NT2/D1 (cell line): Measurements from ENCODE around the gene GFOD1.

ENCODE experiments used
- DNase-seq: peaks from one replicate; pipeline ENCODE4 v3.0.0-alpha.2; 2011; ENCODE audit warnings: low read depth, low spot score
- H3K27me3 ChIP-seq: 2 replicates; pipeline ENCODE4 v1.6.0; 2011; ENCODE audit warnings: mild to moderate bottlenecking; ENCODE audit not compliant: insufficient read length, insufficient read depth
- H3K36me3 ChIP-seq: 2 replicates; pipeline ENCODE4 v1.6.1; 2011; ENCODE audit warnings: mild to moderate bottlenecking, low read length, mixed read lengths; ENCODE audit not compliant: insufficient read depth, insufficient read length
- H3K4me1 ChIP-seq: 2 replicates; pipeline ENCODE4 v1.5.1; 2011; ENCODE audit not compliant: insufficient read depth, insufficient read length
- H3K4me3 ChIP-seq: 2 replicates; pipeline ENCODE4 v1.5.1; 2011; ENCODE audit warnings: low read depth; ENCODE audit not compliant: insufficient read length
- H3K9ac ChIP-seq: 2 replicates; pipeline ENCODE4 v1.6.0; 2011; ENCODE audit warnings: low read depth; ENCODE audit not compliant: insufficient read length
- H3K9me3 ChIP-seq: 2 replicates; pipeline ENCODE4 v1.5.1; 2011; ENCODE audit warnings: mild to moderate bottlenecking, low read length; ENCODE audit not compliant: insufficient read depth
- SUZ12 ChIP-seq: IDR thresholded peaks from 2 replicates; pipeline ENCODE4 v1.6.1; 2011; ENCODE audit not compliant: insufficient read length, insufficient read depth; ENCODE audit errors: extremely low read depth
- YY1 ChIP-seq: IDR thresholded peaks from 2 replicates; pipeline ENCODE4 v1.6.1; 2011; ENCODE audit not compliant: insufficient read length, insufficient read depth
- ZNF274 ChIP-seq: IDR thresholded peaks from 2 replicates; pipeline ENCODE4 v1.6.1; 2011; ENCODE audit warnings: mild to moderate bottlenecking, low read depth, low read length

GFOD1 gene

DNA sequence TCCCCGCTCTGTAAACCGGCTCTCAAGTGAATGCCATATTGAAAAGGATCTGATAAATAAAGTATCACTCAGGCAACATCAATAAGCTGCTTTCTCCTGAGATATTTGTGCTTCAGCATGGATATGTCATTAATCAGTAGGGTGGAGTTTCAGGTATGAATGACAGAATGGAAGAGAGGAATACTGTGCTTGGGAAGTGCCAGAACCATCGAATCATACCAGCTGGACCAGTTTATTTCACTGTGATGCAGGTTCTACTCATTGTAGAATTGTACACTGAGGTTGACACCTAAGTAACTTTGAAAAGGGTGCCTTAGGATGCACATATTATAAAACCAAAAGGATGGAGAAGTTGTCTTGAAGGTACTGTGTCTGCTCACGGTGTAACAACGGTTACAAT lies 141.2 kb downstream of the GFOD1 start:
- H3K9ac ChIP-seq: no peak overlapping the region
- no peaks in the 10 kb centered on the region for H3K9me3 ChIP-seq
- H3K4me1 ChIP-seq: peaks cover 2% of the 10 kb centered on the region

DNA sequence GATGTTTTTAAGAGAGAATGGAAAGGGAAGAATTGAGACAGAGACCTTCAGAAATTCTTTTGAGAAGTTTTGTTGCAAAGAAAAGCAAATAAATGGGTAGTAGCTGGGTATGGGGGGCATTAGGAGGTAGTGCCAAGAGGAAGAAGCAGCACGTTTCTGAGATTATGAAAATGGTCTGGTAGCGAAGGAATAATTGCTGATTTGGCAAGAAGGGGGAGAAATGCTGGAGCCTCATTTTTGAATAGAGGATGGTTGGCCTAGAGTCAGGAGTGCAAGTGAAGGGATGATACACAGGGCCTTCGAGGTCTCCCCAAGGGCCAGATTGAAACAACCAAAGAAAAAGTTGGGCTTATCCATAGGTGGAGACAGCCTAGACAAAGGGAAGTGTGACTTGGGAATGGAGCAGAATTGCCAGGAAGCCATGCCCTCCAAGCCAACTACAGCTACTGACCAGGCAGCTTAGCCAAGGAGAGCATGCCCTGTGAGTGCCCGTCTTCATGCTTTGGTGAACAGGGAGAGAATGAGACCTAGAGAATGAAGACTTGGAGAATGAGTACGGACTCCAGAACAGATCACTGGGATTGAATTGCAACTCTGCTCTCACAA lies 144.9 kb downstream of the GFOD1 start:
- Histone ChIP-seq H3K9me3 (no peaks in the 10 kb centered on the region), H3K4me1 (no peaks in the 10 kb centered on the region)
- DNase-seq: no peak

More for the DNA sequence above, 141.2 kb downstream of the GFOD1 start:
- no peak for DNase-seq
- TF ChIP-seq SUZ12 (no peak), ZNF274 (no peak), YY1 (no peak)
- H3K27me3 ChIP-seq: no peaks in the 10 kb centered on the region
- H3K36me3 ChIP-seq: no peaks in the 10 kb centered on the region
- H3K4me3 ChIP-seq: no peak overlapping the region

DNA sequence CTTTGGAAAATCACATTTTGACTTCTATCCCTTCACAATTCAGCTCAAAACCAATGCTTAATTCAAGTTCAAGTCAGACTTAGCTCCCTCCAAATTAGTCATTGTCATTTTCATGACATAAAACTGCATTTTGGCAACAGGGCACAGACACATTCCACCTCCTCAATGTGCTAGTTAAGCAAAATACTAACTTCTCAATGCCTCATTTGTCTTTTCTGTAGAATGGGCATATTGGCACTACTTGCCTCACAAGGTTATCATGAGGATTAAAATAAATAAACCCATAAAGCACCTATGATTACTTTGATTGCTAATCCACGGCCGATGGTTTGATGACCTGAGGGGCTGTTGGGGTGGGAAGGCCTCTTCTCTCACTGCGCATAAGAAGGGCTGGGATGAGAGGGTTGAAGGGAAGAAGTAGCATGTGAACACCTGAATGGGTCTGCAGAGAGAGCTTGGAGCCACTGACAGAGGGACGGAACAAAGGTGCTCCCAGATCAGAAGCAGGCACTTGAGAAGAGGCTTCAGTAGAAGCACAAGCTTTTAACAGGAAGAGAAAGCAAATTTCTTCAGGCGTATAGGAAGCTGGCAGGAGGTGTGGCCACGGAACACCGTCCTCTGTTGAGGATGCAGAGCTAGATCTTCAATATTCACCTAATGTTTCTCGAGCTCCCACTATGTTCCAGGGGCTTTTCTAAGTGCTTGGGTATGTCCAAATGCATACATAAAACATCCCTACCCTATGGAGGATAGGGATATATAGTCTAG lies 147.4 kb downstream of the GFOD1 start:
- TF ChIP-seq SUZ12: no peak
- TF ChIP-seq ZNF274: no peak
- no peak for TF ChIP-seq YY1
- no peak overlapping the region for H3K4me3 ChIP-seq

More for the DNA sequence above, 144.9 kb downstream of the GFOD1 start:
- no peaks in the 10 kb centered on the region for H3K27me3 ChIP-seq
- no peak overlapping the region for H3K9ac ChIP-seq
- TF ChIP-seq ZNF274 (no peak), YY1 (no peak), SUZ12 (no peak)
- H3K36me3 ChIP-seq: no peaks in the 10 kb centered on the region
- no peak overlapping the region for H3K4me3 ChIP-seq

DNA sequence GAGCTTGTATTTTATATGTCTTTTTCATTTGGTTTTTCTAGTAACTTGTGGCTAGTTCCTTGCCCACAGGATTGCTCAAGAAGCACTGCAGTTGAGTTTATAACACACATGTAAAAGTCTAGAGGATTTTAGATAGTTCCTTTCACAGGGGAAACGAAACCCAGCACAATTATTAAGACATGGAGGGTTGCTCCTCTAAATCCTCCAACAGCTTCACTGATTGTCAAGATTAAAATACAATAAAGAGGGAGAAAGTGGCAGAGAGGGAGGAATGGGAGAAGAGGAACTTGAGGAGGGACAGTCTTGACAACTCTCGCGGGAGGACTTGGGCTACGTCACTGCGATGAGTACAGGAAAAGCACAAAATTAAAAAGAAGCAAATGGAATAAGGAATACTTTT lies 149.4 kb downstream of the GFOD1 start:
- Histone ChIP-seq H3K4me3 (no peak overlapping the region), H3K9ac (no peak overlapping the region), H3K4me1 (no peaks in the 10 kb centered on the region), H3K36me3 (no peaks in the 10 kb centered on the region), H3K9me3 (no peaks in the 10 kb centered on the region), H3K27me3 (no peaks in the 10 kb centered on the region)
- DNase-seq: no peak
- TF ChIP-seq ZNF274 (no peak), SUZ12 (no peak), YY1 (no peak)

More for the DNA sequence above, 147.4 kb downstream of the GFOD1 start:
- no peak for DNase-seq
- Histone ChIP-seq H3K27me3 (no peaks in the 10 kb centered on the region), H3K9ac (no peak overlapping the region), H3K4me1 (no peaks in the 10 kb centered on the region), H3K36me3 (no peaks in the 10 kb centered on the region), H3K9me3 (no peaks in the 10 kb centered on the region)

DNA sequence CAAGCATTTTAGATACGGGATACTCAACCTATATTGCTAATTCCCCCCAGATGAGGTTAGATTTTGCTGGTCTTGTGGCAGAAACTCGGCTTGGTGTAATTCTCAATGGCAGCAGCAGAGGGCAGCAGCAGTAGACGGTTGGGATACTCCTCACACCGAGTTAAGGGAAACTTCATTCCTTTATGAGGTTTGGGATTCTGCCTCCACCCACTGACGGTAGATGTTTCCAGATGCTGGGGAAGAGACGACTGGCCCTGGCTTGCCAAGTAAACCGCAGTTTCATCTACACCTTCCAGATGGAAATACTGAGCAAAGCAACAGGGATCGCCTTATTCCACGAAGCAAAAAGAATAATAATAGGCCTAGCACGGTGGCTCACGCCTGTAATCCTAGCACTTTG lies 150.8 kb downstream of the GFOD1 start:
- Histone ChIP-seq H3K4me1 (no peaks in the 10 kb centered on the region), H3K27me3 (no peaks in the 10 kb centered on the region), H3K9me3 (no peaks in the 10 kb centered on the region), H3K9ac (no peak overlapping the region), H3K36me3 (no peaks in the 10 kb centered on the region), H3K4me3 (no peak overlapping the region)
- peak; percentile 75 for DNase-seq
- TF ChIP-seq ZNF274: no peak
- TF ChIP-seq YY1: no peak
- TF ChIP-seq SUZ12: no peak

DNA sequence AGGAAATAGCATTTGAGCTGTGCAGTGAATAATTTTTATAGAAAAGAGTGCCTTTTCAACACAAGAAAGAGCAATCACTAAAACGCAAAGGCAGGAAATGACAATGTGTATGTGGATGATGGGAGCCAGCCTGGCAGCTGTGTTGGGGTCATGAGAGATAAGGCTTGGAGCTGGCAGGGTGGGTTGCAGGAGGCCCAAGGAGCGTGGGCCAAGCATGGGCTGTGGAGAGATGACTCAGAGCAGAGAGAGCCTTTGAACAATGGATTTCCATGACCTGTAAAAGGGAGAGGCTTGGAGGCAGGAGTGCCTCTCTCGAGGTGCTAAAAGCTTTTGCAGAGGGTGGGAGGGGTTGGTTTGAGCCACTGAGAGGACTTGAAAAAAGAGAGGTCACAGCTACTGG lies 152.4 kb downstream of the GFOD1 start:
- H3K4me1 ChIP-seq: no peaks in the 10 kb centered on the region
- DNase-seq: no peak
- TF ChIP-seq YY1 (no peak), ZNF274 (no peak), SUZ12 (no peak)
- H3K9me3 ChIP-seq: no peaks in the 10 kb centered on the region
- no peak overlapping the region for H3K4me3 ChIP-seq
- H3K27me3 ChIP-seq: no peaks in the 10 kb centered on the region
- no peak overlapping the region for H3K9ac ChIP-seq
- H3K36me3 ChIP-seq: no peaks in the 10 kb centered on the region

DNA sequence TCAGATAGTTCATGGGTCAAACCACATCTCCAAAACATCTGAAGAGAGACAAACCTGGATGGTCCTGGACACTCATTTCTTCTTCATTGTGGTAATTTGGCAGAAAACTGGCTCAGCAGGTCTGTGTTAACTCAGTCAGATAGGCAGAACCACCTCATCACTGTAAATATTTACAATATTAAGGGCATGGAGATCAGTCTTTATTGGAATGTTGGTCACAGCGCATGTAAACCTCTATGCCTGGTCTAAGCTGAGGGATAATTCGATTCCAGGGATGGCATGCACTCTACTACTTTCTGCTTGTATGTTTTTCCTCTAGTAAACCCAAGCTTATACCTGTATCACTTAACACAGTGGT lies 155.1 kb downstream of the GFOD1 start:
- Histone ChIP-seq H3K36me3 (no peaks in the 10 kb centered on the region), H3K9ac (no peak overlapping the region), H3K4me1 (no peaks in the 10 kb centered on the region), H3K27me3 (no peaks in the 10 kb centered on the region), H3K4me3 (no peak overlapping the region), H3K9me3 (no peaks in the 10 kb centered on the region)
- no peak for TF ChIP-seq YY1
- no peak for TF ChIP-seq ZNF274
- TF ChIP-seq SUZ12: no peak
- no peak for DNase-seq
